A673 (cell line): ENCODE data around the gene PML. TPM values are rescaled to one million over a fixed set of nuclear protein-coding genes. Genes with fewer than 3 reads are reported as not detected.

Source experiments
- BruUV-seq: library from RNA; stranded (reverse); fragments of 400-500 nt; replicated peaks from 2 replicates; lab custom pipeline; 2021; lab: Mats Ljungman, UMichigan
- CTCF ChIA-PET: fragments of 300-600 bp; sonication (Branson Sonifier 250); formaldehyde crosslinking; loops from one replicate; lab custom pipeline; 2022; ENCODE audit warnings: antibody characterized with exemption; lab: Charles Lee
- POLR2A ChIA-PET: fragments of 300-600 bp; sonication (Branson Sonifier 250); formaldehyde crosslinking; loops from one replicate; lab custom pipeline; 2022; ENCODE audit warnings: antibody characterized with exemption; ENCODE audit not compliant: low non-redundant PET; lab: Charles Lee
- DNase-seq: peaks from one replicate; pipeline ENCODE4 v3.0.0-alpha.2; 2015; ENCODE audit warnings: low spot score
- H3K27ac ChIP-seq: fragments of 200-600 bp; sonication (generic); 2 replicates; pipeline ENCODE4 v1.5.1; 2016; ENCODE audit warnings: mixed run types, low read depth, mild to moderate bottlenecking, mixed read lengths, antibody characterized with exemption, low read length; ENCODE audit not compliant: poor library complexity, severe bottlenecking
- H3K27me3 ChIP-seq: fragments of 200-600 bp; sonication (generic); replicated peaks from 2 replicates; pipeline ENCODE4 v1.6.1; 2017; ENCODE audit warnings: mixed run types, low read depth, mild to moderate bottlenecking, mixed read lengths, antibody characterized with exemption, low read length; ENCODE audit not compliant: insufficient read depth, poor library complexity
- H3K36me3 ChIP-seq: fragments of 200-600 bp; sonication (generic); 2 replicates; pipeline ENCODE4 v1.6.1; 2016; ENCODE audit warnings: mixed run types, mild to moderate bottlenecking, mixed read lengths, antibody characterized with exemption, low read length; ENCODE audit not compliant: insufficient read depth, poor library complexity, severe bottlenecking
- H3K4me1 ChIP-seq: fragments of 200-600 bp; sonication (generic); 2 replicates; pipeline ENCODE4 v1.6.1; 2017; ENCODE audit warnings: mixed run types, mild to moderate bottlenecking, mixed read lengths, antibody characterized with exemption, low read length; ENCODE audit not compliant: insufficient read depth, poor library complexity, severe bottlenecking
- H3K4me3 ChIP-seq: fragments of 200-600 bp; sonication (generic); 2 replicates; pipeline ENCODE4 v1.5.1; 2016; ENCODE audit warnings: low read depth, mixed run types, mild to moderate bottlenecking, mixed read lengths, low read length; ENCODE audit not compliant: poor library complexity, severe bottlenecking
- H3K9me3 ChIP-seq: fragments of 200-600 bp; sonication (generic); 2 replicates; pipeline ENCODE4 v1.6.1; 2016; ENCODE audit warnings: mixed run types, low read depth, mild to moderate bottlenecking, mixed read lengths, antibody characterized with exemption, low read length; ENCODE audit not compliant: poor library complexity, severe bottlenecking
- EZH2 ChIP-seq: fragments of 200-600 bp; sonication (generic); IDR thresholded peaks from 2 replicates; pipeline ENCODE4 v1.6.1; 2017; ENCODE audit warnings: borderline replicate concordance, low read depth, mild to moderate bottlenecking, mixed read lengths, antibody characterized with exemption, low read length; ENCODE audit not compliant: poor library complexity, severe bottlenecking
- intact Hi-C: fragments of 100-400 bp; cut with micrococcal nuclease; formaldehyde crosslinking; loops from one replicate; pipeline ENCODE4 v1.10.0; 2022; ENCODE audit not compliant: unreplicated experiment
- total RNA-seq: library from RNA; stranded (reverse); gene quantifications from 2 replicates; pipeline ENCODE4 v1.2.3, GENCODE V29; 2021
- TF ChIP-seq, protein P1 (sequence below): fragments of 300-800, 200-600 bp; sonication (generic); conservative IDR thresholded peaks from 2 replicates; pipeline ENCODE4 v1.5.1; 2017; ENCODE audit warnings: low read depth, mild to moderate bottlenecking, antibody characterized with exemption, low read length, moderate library complexity, mixed read lengths

The PML gene
- total RNA-seq, 1 experiment from 2014 or later: 40.0 TPM

DNA sequence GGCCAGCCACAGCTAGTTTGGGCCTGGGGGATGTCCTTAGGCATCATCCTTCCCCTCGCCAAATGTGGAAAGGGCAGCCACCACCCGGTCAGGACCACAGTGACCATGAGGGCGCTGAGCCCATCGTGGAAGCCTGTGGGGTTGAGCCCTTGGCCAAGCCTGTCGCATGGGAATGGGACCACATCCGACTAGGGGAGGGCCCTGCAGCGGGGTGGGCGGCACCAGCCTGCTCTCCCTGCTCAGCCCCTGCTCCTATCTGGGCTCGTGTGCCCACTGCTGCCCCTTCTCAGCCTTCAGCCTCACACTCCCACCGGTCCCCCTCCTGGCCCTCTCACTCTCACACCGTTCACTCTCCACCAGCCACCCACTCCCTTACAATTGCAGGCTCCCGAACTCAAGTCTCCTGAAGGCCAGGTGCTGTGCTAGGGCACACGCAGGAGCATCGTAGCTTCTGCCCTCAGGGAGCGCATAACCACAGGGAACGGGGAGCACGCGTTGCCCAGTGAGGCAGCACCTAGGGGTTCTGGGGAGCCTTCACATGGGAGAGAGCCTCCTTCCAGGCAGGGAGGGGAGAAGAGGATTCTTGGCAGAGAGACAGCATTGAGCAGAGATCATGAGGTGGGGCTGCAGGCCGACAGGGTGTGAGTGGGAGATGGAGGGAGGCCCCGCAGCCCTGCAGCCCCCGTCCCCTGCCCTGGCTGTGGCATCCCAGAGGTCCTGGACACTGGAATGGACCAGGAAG lies 42.2 kb upstream of the PML start:
- POLR2A ChIA-PET: no interaction called here
- H3K27ac ChIP-seq: peak overlapping the region; percentile 75
- no peak for DNase-seq
- BruUV-seq: no TSS peak
- TF ChIP-seq EZH2: no peak
- CTCF ChIA-PET: interaction anchor here (1.6 kb wide), 1 partner anchor 84 kb away, joined by 5 read pairs; no protein-coding TSS in a partner anchor
- H3K9me3 ChIP-seq: no peaks in the 10 kb centered on the region
- H3K36me3 ChIP-seq: peaks cover 18% of the 10 kb centered on the region
- peaks cover 23% of the 10 kb centered on the region for H3K4me1 ChIP-seq
- no peak overlapping the region for H3K4me3 ChIP-seq
- intact Hi-C loops: no loop called here
- no peaks in the 10 kb centered on the region for H3K27me3 ChIP-seq

DNA sequence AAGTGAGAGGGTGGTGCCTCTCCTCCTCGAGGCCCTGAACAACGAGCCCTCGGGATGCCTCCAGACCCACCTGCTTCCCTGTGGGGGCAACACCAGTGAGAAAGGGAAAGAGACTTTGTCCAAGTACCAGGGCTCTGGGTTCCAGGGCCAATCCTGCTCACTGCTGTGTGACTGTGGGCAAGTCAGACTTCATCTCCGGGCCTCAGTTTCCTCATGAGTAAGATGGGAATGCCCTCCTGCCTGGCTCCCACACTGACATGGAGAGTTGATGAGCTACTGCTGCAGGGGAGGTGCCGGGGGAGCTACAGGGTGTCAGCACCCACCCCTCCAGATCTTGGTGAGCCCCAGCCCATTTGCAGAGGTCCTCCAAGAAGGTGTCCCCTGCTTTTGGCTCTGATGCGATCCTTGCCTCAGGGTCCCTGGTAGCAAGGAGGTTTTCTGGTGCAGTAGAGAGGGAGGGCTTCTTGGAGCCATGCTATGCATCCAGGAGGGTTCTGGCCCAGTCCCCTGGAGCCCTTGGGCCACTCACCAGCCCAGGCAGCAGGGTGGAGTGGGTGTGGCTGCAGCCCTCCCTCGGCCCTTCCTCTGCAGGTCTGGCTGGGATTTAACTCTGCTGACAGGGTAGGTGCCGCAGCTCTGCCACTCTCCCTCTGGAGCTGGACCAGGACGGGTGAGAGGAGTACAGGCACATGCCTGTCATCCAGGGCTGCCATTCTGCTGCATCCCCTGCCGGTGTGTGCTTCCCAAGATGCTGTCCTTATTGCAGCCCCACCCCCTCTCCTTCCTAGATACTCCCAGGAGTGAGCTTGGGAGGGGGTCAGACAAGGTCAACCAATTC lies 41.4 kb upstream of the PML start:
- Histone ChIP-seq H3K4me1 (peaks cover 23% of the 10 kb centered on the region), H3K27me3 (no peaks in the 10 kb centered on the region), H3K9me3 (no peaks in the 10 kb centered on the region), H3K27ac (no peak overlapping the region), H3K36me3 (peaks cover 18% of the 10 kb centered on the region), H3K4me3 (no peak overlapping the region)
- DNase-seq: no peak
- POLR2A ChIA-PET: no interaction called here
- BruUV-seq: no TSS peak
- TF ChIP-seq, protein P1, sequence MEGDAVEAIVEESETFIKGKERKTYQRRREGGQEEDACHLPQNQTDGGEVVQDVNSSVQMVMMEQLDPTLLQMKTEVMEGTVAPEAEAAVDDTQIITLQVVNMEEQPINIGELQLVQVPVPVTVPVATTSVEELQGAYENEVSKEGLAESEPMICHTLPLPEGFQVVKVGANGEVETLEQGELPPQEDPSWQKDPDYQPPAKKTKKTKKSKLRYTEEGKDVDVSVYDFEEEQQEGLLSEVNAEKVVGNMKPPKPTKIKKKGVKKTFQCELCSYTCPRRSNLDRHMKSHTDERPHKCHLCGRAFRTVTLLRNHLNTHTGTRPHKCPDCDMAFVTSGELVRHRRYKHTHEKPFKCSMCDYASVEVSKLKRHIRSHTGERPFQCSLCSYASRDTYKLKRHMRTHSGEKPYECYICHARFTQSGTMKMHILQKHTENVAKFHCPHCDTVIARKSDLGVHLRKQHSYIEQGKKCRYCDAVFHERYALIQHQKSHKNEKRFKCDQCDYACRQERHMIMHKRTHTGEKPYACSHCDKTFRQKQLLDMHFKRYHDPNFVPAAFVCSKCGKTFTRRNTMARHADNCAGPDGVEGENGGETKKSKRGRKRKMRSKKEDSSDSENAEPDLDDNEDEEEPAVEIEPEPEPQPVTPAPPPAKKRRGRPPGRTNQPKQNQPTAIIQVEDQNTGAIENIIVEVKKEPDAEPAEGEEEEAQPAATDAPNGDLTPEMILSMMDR: no peak
- no peak for TF ChIP-seq EZH2
- intact Hi-C loops: no loop called here
- CTCF ChIA-PET: no interaction called here

DNA sequence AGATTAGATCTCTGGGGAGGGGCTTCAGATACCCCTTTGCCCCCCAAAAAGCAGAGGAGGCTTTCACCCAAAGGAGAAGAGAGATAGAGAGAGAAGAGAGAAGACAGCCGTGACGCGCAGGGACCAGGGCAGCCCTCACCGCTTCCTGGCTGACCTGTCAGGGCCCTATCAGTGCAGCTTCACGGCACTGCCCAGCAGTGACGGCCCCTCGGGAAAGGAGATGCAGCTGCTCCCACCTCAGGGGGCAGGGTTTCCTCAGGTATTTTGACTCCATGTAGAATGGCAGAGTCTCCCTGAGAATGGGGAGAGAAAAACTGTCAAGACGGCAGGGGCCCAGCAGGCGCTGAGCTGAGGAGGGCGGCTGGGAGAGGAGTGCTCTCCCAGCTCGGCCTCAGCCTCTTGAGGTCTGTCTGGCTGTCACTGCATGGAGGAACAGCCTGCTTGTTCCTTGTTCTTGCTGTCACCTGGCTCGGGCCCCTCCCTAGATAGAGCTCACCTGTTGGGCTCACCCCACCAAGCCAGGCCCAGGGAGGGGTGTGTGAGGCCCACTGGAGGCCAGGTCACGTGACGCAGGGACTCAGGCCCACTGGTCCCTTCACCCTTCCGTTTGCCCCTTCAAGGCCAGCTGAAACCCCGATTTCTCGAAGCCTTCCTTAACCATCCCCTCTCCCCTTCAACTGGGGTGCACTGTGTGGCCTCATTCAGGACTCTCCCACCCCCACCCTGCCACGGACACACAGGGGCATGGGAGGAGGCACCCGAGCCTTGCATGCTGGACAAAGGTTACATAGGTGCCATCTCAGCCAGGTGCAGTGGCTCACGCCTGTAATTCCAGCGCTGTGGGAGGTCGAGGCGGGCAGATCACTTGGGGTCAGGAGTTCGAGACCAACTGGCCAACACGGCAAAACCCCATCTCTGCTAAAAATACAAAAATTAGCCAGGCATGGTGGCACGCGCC lies 40.0 kb upstream of the PML start:
- TF ChIP-seq, protein P1: no peak
- TF ChIP-seq EZH2: no peak
- DNase-seq: no peak
- BruUV-seq: no TSS peak
- ChIA-PET CTCF (no interaction called here), POLR2A (no interaction called here)
- Histone ChIP-seq H3K27ac (no peak overlapping the region), H3K36me3 (peaks cover 14% of the 10 kb centered on the region), H3K4me1 (peaks cover 23% of the 10 kb centered on the region), H3K27me3 (no peaks in the 10 kb centered on the region), H3K9me3 (no peaks in the 10 kb centered on the region), H3K4me3 (no peak overlapping the region)
- intact Hi-C loops: no loop called here
